MG63 (cell line): Measurements from ENCODE around the gene RNF144A. TPM values are rescaled to one million over a fixed set of nuclear protein-coding genes. Genes with fewer than 3 reads are reported as not detected.
"Not testable (repeated sequence)": the region's sequence is repeated elsewhere in the genome, so short reads cannot be mapped to it uniquely, and the experiment has no call there.

Source experiments
- DNase-seq: peaks from one replicate; pipeline ENCODE4 v3.0.0-alpha.2; 2020
- H3K27me3 ChIP-seq: fragments of 250-450 bp; sonication (Bioruptor Pico); 2 replicates; pipeline ENCODE4 v1.5.1; 2020; ENCODE audit warnings: mild to moderate bottlenecking, moderate library complexity
- H3K36me3 ChIP-seq: fragments of 250-450 bp; sonication (Bioruptor Pico); 2 replicates; pipeline ENCODE4 v1.5.1; 2020; ENCODE audit warnings: mild to moderate bottlenecking, moderate library complexity
- H3K4me3 ChIP-seq: fragments of 250-450 bp; sonication (Bioruptor Pico); 2 replicates; pipeline ENCODE4 v1.5.1; 2020; ENCODE audit warnings: mild to moderate bottlenecking, moderate library complexity
- H3K9me3 ChIP-seq: fragments of 250-450 bp; sonication (Bioruptor Pico); 2 replicates; pipeline ENCODE4 v1.5.1; 2020; ENCODE audit warnings: mild to moderate bottlenecking, moderate library complexity
- total RNA-seq: library from RNA; depleted of rRNA; stranded (reverse); fragments of >200 nt; shearing (Covaris generic); gene quantifications from 2 replicates; pipeline ENCODE4 v1.2.3, GENCODE V29; 2014; ENCODE audit warnings: low replicate concordance

The RNF144A gene
- total RNA-seq, 1 experiment from 2014 or later, result 1.1 TPM

DNA sequence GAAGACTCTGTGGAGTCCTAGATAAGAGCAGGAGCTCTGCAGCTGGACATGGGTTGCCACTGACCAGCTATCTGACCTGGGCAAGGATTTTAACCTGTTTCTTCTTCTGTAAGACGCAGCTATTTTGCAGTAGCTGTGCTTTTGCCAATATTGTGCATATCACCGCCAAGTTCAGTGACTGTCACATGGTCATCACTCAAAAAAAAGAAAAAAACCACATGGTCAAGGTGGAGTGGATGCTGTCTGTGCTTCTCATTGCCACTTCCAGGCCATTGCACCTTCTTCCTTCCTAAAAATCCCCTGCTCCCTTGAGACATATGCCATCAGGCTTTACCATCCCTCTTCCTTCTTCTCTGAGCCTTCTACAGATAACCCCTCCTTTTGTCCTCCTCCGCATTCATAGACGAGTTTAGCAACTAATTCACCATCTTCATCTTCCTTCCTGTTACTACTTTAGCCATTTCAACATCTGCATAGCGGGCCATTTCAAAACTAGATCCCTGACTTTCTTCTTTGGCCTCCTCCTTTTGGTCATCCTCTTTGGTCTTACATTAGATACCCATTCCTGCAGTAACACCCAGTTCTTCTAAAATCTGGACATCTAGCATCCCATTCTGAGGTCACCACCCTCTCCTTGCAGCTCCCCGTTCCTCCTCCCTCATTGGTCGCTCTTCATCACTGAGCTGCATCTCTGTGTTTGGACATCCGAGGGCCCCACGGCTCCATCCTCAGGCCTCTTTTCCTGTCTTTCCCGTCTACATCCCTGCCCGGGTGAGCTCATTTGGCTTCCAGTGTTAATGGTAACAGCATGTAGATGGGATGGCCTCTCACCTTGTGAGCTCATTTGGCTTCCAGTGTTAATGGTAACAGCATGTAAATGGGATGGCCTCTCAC is 17.8 kb downstream of the RNF144A start:
- Histone ChIP-seq H3K36me3 (no peaks in the 10 kb centered on the region), H3K27me3 (no peaks in the 10 kb centered on the region), H3K9me3 (no peaks in the 10 kb centered on the region), H3K4me3 (no peak overlapping the region)
- no peak for DNase-seq

DNA sequence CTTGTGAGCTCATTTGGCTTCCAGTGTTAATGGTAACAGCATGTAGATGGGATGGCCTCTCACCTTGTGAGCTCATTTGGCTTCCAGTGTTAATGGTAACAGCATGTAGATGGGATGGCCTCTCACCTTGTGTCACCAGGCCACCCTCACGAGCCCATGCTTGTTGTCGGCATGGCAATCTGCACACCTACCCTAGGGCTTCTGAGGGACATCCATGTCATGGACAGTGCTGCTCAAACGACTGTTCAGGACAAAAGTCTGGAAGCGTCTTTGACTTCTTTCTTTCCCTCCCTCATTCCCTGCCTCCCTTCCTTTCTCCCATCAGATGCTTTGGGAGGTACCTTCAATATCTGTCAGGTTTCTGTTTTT is 18.4 kb downstream of the RNF144A start:
- H3K27me3 ChIP-seq, H3K36me3 ChIP-seq, DNase-seq, H3K9me3 ChIP-seq, H3K4me3 ChIP-seq: not testable (repeated sequence)

DNA sequence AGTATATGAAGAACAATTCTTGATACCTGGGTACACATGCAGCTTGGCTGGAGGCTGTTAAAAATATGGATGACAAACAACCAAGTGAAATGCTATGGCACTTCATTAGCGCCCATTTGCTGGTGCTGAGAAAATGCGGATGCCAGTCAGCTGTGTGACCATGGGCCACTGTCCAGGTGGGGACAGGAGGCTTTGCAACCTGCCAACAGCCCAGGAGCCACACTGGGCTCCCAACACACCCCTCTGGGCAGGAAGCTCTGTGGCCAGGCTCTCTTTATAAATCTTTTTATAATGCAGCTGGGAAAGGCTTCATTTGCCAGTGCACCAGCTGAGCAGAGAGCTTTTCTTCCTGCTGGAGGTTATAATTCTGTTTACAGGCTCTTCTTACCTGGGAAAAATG is 19.9 kb downstream of the RNF144A start:
- DNase-seq, result no peak
- Histone ChIP-seq H3K36me3 (no peaks in the 10 kb centered on the region), H3K4me3 (no peak overlapping the region), H3K9me3 (no peaks in the 10 kb centered on the region), H3K27me3 (no peaks in the 10 kb centered on the region)

DNA sequence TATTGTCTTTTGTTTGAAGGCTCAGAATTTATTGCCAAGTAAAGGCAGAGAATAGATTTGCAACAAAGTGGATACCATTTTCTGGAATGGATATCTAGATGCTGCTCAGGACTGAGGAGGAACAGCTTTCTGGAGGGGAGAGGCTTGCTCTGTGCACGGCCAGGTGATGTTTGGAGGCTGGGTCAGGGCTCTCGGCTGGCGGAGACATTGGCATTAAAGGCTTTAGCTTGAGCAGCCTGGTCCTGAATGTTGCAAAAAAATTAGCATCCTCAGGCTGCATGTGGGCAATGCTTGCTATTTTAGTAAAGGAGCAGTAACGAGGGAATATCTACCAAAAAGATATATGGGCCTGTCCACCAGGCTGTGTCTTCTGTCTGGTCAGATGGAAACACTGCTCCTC is 20.4 kb downstream of the RNF144A start:
- H3K4me3 ChIP-seq, result no peak overlapping the region
- H3K36me3 ChIP-seq, result no peaks in the 10 kb centered on the region
- H3K9me3 ChIP-seq, result no peaks in the 10 kb centered on the region
- H3K27me3 ChIP-seq, result no peaks in the 10 kb centered on the region
- DNase-seq, result no peak

DNA sequence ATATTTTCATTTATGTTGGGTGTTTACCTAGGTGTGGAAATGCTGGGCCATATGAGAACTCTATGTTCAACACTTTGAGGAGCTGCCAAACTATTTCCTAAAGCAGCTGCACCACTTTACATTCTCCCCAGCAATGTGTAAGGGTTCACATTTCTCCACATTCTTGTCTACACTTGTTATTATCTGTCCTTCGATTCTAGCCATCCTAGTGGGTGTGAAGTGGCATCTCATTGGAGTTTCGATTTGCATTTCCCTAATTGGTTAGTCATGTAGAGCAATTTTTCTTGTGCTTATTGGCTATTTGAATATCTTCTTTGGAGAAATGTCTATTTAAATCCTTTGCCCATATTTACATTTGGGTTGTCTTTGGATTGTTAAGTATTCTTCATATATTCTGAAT is 21.9 kb downstream of the RNF144A start:
- Histone ChIP-seq H3K27me3 (no peaks in the 10 kb centered on the region), H3K9me3 (no peaks in the 10 kb centered on the region), H3K4me3 (no peak overlapping the region), H3K36me3 (no peaks in the 10 kb centered on the region)
- no peak for DNase-seq

DNA sequence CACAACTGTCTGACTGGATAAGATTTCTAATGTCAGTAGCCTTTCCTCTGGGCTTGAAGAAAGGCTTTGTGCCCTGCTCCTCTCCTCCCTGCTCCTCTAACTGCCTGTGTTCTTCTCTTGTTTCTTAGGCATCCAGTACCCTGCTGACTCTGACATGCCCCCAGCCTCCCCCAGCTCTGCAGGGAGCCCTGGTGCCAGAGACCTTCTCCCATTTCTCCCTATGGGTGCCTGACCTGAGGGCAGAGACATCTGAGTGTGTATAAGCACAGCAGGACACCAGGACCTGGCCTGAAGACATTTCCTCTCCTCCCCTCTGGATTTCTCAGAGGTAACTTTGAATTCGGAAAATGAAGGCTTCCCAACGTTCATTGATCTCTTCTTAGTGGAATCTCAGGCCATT is 23.6 kb downstream of the RNF144A start:
- Histone ChIP-seq H3K36me3 (no peaks in the 10 kb centered on the region), H3K27me3 (no peaks in the 10 kb centered on the region), H3K9me3 (no peaks in the 10 kb centered on the region)

DNA sequence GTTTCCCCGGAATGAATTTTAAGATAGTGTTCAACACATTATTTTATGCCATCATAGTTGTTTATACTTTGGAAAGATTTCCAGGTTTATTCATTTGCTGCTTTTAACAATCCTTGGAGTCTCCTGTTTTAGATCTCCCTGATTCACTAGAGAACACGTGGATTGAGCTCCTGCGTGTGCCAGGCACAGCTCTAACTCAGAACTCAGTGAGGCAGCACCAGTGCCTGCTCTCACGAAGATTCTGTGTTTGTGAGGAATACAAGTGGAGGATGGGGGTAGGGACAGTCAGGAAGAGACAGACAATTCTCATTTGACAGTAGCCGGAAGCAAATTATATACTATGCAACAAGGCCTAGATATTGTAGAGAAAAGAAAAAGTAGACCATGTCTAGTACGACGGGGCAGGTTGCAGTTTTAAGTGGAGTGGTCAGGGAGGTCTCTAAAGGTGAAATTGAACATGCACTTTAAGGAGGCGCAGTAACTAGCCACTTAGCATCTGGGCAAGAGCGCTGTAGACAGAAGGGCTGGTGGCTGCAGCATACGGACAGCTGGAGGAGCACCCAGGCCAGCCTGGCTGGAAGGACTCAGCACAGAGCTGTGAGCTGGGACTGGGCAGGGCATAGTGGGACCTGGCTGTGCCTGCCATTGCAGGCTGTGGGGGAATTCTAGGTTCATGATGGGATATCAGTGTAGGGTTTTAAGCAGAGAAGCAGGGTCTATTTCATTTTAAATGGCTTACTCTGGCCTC is 24.3 kb downstream of the RNF144A start:
- Histone ChIP-seq H3K9me3 (no peaks in the 10 kb centered on the region), H3K27me3 (no peaks in the 10 kb centered on the region), H3K36me3 (no peaks in the 10 kb centered on the region), H3K4me3 (no peak overlapping the region)
- no peak for DNase-seq

More for the DNA sequence above, 23.6 kb downstream of the RNF144A start:
- no peak for DNase-seq
- no peak overlapping the region for H3K4me3 ChIP-seq

DNA sequence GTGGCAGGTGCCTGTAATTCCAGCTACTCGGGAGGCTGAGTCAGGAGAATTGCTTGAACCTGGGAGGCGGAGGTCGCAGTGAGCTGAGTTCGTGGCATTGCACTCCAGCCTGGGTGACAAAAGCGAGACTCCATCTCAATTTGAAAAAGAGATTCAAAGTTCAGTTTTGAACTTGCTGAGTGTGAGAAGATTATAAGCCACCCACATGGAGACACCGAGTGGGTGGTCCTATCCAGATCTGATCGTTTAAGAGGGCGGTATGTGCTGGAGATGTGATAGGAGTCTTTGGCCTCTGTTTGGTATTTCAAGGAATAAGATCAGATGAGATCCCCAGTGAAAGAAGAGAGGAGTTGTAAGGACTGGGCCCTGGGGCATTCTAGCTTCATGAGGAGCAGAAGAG is 25.6 kb downstream of the RNF144A start:
- Histone ChIP-seq H3K4me3 (no peak overlapping the region), H3K36me3 (no peaks in the 10 kb centered on the region), H3K27me3 (no peaks in the 10 kb centered on the region), H3K9me3 (no peaks in the 10 kb centered on the region)
- no peak for DNase-seq

DNA sequence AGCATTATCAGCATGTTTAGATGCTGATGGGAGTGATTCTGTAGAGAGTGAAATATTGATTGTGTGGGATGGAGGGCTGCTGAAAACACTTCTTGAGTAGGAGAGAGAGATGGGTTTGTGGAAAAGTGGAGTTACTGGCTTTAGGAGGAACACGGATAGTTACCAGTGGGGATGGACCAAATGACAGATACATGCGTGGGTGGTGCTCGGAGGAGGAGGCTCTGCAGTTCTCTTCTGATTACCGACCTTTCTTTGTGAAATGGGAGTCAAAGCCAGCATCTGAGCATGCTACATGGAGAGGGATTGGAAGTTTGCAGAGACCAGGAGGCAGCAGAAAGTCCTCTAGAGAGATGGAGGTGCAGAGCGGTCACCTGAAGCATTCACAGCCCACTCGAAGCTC is 26.3 kb downstream of the RNF144A start:
- Histone ChIP-seq H3K27me3 (no peaks in the 10 kb centered on the region), H3K36me3 (no peaks in the 10 kb centered on the region), H3K9me3 (no peaks in the 10 kb centered on the region), H3K4me3 (no peak overlapping the region)
- DNase-seq, result no peak

DNA sequence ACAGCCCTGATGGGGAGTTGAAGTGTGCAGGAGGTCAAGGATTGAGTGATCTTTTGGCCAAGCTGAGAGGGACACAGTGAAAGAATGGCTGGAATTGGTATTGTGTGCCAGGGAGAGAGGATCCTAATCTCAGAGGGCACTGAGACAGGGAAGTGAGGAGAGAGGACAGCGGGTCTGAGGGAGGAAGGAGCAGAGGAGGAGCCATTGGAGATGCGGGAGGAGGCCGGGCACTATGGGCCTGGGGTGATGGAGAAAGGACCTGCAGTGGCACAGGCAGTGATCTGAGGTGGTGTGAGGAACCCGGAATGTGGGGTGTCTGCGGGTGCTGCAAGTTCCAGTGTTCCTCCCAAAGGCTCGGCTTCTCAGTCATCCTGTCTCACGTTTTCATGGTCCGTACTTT is 26.8 kb downstream of the RNF144A start:
- Histone ChIP-seq H3K36me3 (no peaks in the 10 kb centered on the region), H3K9me3 (no peaks in the 10 kb centered on the region), H3K27me3 (no peaks in the 10 kb centered on the region), H3K4me3 (no peak overlapping the region)
- DNase-seq, result no peak

DNA sequence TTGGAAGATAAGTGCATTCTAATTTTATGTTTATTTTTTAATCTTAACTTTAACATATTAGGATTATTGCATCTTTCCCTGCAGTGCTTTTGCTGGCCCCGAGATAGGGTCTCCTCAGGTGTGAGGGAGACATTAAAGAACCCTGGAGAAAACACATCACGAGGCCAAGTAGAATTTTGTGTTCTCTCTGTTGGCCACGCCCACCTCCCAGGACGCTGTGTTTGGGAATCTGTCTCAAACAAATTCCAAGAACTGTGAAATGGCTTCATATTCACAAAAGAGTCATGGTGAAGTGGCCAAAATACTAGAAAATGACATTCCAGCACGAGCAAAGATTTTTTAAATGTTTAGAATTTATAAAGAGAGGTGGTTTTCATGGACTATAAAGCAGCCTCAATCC is 27.3 kb downstream of the RNF144A start:
- Histone ChIP-seq H3K27me3 (no peaks in the 10 kb centered on the region), H3K9me3 (no peaks in the 10 kb centered on the region), H3K36me3 (no peaks in the 10 kb centered on the region), H3K4me3 (no peak overlapping the region)
- DNase-seq, result no peak

DNA sequence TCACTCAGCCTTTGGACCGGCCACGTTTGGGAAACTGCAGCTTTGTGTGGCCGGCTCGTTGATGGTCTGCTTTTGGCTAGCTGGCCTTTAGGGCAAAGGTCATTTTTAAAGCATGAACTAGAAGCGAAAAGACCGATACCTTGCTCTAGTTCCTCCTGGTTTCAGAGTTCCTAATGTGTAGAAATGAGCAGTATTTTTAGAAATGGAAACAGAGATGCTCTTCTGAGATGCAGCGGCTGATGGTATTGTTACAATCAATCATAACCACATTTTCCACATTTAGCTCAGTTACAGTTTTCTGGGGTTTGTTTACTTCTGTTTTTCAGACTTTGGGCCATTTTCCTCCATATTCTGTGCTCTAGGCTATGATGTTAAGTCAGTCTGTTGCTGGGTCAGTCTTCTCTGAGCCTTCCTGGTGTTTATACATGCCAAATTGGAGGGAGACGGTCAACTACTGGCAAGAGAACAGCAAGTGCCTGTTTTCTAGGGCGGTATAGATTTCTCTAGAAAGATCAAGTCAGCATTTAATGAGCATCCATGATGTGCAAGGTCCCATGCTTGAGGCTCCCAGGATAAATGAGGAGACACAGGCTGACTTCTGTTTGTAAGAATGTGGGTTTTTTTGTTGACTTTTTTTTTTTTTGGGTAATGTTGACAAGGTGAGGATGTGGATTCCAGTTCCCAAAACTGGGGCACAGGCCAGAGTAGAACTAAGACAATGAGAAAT is 28.0 kb downstream of the RNF144A start:
- no peak overlapping the region for H3K4me3 ChIP-seq
- no peaks in the 10 kb centered on the region for H3K9me3 ChIP-seq

DNA sequence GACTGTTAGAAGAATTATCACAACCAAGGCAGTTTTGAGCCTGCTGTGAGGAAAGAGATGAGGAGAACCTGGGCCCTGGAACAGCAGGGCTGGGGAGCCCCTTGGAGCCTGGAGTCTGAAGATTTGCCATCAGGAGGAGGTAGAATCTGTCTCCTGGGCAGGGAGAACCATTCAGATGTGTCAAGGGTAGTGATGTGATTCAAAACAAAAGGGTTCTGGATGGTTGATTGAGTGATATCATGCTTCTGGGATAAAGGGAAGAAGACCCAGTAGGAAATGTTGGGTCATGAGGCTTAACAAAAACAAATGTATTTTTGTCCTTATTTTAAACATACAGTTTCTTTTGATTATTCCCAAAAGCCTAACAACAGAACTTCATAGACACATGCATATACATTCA is 28.6 kb downstream of the RNF144A start:
- Histone ChIP-seq H3K4me3 (no peak overlapping the region), H3K9me3 (no peaks in the 10 kb centered on the region), H3K27me3 (no peaks in the 10 kb centered on the region), H3K36me3 (no peaks in the 10 kb centered on the region)
- no peak for DNase-seq

More for the DNA sequence above, 28.0 kb downstream of the RNF144A start:
- no peaks in the 10 kb centered on the region for H3K36me3 ChIP-seq
- no peaks in the 10 kb centered on the region for H3K27me3 ChIP-seq
- DNase-seq, result no peak

DNA sequence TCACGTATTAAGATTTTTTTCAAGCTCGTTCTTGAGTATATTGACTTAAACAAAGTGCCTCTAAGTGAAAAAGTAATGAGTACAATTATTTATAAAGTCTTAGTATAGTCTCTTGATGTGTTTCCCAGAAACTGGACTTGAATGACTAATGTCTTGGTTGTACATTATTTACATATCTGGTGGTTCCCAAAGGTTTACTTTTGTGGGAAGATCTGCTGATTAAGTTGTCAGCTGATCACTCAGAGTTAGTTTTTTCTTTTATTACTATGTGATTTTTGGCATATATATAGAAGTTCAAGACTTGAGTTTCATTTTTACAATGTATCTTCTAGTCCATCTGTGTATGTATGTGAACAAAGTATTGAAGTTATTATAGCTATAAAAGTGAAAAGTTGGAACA is 29.5 kb downstream of the RNF144A start:
- no peak overlapping the region for H3K4me3 ChIP-seq
- no peaks in the 10 kb centered on the region for H3K9me3 ChIP-seq
- no peak for DNase-seq
- no peaks in the 10 kb centered on the region for H3K27me3 ChIP-seq
- no peaks in the 10 kb centered on the region for H3K36me3 ChIP-seq

DNA sequence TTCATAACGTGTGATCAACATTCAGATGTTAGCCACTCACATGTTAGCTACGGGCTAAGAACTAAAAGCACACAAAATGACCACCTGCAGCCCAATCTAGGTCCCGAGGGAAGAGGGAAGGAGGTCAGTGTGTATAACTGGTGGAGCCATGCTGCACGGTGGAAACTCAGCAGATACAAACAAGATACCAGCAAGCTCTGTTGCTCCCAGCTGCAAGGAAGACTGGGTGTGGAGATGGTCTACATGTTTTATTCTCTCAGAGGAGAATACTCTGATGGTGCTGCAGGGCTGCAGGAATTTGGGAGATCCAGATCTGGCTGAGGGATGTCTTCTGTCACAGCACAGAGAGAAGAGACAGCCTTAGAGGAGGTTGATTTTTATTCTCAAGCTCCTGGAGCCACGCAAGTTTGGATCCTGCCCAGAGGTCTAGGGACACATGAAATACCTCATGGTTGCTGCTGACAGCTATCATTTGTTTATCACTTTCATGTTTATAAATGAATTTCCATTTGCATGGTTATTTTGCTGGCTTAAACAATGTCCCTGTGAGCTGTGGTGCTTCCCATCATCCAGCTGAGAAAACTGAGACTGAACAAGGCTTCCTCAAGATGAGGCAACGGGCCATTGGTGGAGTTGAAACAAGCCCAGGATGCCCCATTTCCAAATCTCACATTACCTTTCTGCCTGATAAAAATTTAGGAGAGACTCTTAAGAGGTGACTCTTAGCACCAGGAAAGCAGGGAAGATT is 30.9 kb downstream of the RNF144A start:
- no peaks in the 10 kb centered on the region for H3K36me3 ChIP-seq
- no peaks in the 10 kb centered on the region for H3K9me3 ChIP-seq
- H3K4me3 ChIP-seq, result no peak overlapping the region
- H3K27me3 ChIP-seq, result no peaks in the 10 kb centered on the region
- no peak for DNase-seq

DNA sequence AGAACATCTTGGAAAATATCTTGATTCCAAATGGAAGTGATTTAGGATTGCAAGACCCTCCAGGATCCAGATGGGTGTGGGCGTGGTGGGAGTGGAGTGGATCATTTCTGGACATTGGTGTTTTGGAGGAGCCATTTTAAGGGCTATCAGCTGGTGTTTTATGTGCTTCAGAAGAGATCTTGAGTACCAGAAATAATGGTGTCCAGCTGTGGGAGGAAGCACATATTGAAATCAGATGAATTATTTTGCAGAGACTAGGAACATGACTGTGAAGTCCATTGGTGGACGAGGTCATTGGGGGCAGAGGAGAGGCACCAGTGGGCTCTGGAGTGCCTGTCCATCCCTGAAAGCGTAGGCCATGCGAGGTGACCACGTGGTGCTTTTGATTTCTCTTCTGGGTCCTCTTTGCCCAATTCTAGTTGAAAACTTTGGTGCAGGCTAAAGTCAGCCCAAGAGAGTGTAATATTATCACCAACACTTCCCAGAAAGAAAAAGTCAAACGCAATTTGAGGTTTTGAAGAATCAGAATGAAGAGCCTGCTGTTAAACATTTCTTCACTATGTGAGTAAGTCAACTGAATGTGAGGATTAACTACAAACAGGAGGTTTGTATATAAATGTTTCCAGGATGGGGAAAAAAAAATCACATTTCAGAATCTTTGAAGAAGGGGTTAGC is 31.6 kb downstream of the RNF144A start:
- Histone ChIP-seq H3K4me3 (no peak overlapping the region), H3K9me3 (no peaks in the 10 kb centered on the region), H3K36me3 (no peaks in the 10 kb centered on the region), H3K27me3 (no peaks in the 10 kb centered on the region)
- no peak for DNase-seq
